Natural killer cell (primary cell): ENCODE data around the gene SOX6. TPM values are rescaled to one million over a fixed set of nuclear protein-coding genes. Genes with fewer than 3 reads are reported as not detected.

Source experiments
- ATAC-seq, 3 donors: fragments of 150-1000 bp in 2 of 3; fragments of 200-7000 bp in 1 of 3; cut with Tn5 transposase; 1 replicate in 1 of 3; 2 replicates in 2 of 3; pipeline ENCODE4 v1.10.0; 2021; ENCODE audit warnings: mild to moderate bottlenecking in 2 of 3, moderate library complexity in 2 of 3
- DNase-seq, 2 donors: peaks; one replicate each; pipeline versions ENCODE4 v3.0.0 to v3.0.0-alpha.2; 2013 to 2021; ENCODE audit warnings: mixed read lengths in 1 of 2
- H3K27ac ChIP-seq: one replicate; pipeline ENCODE4 v1.5.1; 2013; ENCODE audit warnings: mild to moderate bottlenecking, low read length
- H3K27me3 ChIP-seq: one replicate; pipeline ENCODE4 v1.6.1; 2013; ENCODE audit warnings: low read length; ENCODE audit not compliant: control insufficient read depth, insufficient read depth
- H3K36me3 ChIP-seq: one replicate; pipeline ENCODE4 v1.6.1; 2013; ENCODE audit warnings: low read length; ENCODE audit not compliant: control insufficient read depth, insufficient read depth
- H3K4me1 ChIP-seq: one replicate; pipeline ENCODE4 v1.6.1; 2013; ENCODE audit warnings: low read length; ENCODE audit not compliant: control insufficient read depth, insufficient read depth
- H3K4me3 ChIP-seq: one replicate; pipeline ENCODE4 v1.5.1; 2013; ENCODE audit warnings: low read length
- H3K9me3 ChIP-seq: one replicate; pipeline ENCODE4 v1.6.1; 2013; ENCODE audit warnings: low read length; ENCODE audit not compliant: control insufficient read depth, insufficient read depth
- H3K27ac Mint-ChIP-seq, 2 donors: one replicate each; pipeline ENCODE4 v1.8.0; 2022; ENCODE audit warnings: mild to moderate bottlenecking in 2 of 2, mixed read lengths in 2 of 2, moderate library complexity in 1 of 2
- H3K27me3 Mint-ChIP-seq, 2 donors: one replicate each; pipeline ENCODE4 v1.8.0; 2022; ENCODE audit warnings: low read depth in 2 of 2, mixed read lengths in 2 of 2
- H3K36me3 Mint-ChIP-seq: one replicate; pipeline ENCODE4 v1.8.0; 2022; ENCODE audit warnings: mixed read lengths
- H3K4me1 Mint-ChIP-seq, 2 donors: one replicate each; pipeline ENCODE4 v1.8.0; 2022; ENCODE audit warnings: mixed read lengths in 2 of 2
- H3K4me3 Mint-ChIP-seq: one replicate; pipeline ENCODE4 v1.8.0; 2022; ENCODE audit warnings: mild to moderate bottlenecking, moderate library complexity, mixed read lengths
- H3K9me3 Mint-ChIP-seq, 2 donors: one replicate each; pipeline ENCODE4 v1.8.0; 2022; ENCODE audit warnings: mixed read lengths in 2 of 2
- CTCF ChIP-seq: fragments of 200-600 bp; IDR thresholded peaks from one replicate; pipeline ENCODE4 v1.8.0; 2022; ENCODE audit warnings: antibody characterized with exemption
- WGBS: methylation state at CpG from one replicate; pipeline ENCODE4 v1.1.7; 2013; ENCODE audit warnings: missing lambda C conversion rate; ENCODE audit not compliant: insufficient coverage; 5-methylcytosine and 5-hydroxymethylcytosine counted together
- intact Hi-C: fragments of 100-400 bp; cut with micrococcal nuclease; formaldehyde crosslinking; loops from one replicate; pipeline ENCODE4 v1.14.2; 2022
- total RNA-seq, 4 donors: library from RNA; stranded (reverse); fragments of 120-200 nt in 1 of 4; gene quantifications; one replicate each; pipeline versions ENCODE4 v1.2.3 to v1.2.4, GENCODE V29; 2013 to 2022

The SOX6 gene
- total RNA-seq, 3 donors from 2014 or later (not counting 1 experiment from before 2014, with no cell fraction given) = 0.27 TPM; not detected in 2

- Mint-ChIP-seq H3K36me3 (no peaks in the 10 kb centered on the region), H3K9me3 (peaks cover 2 to 4% of the 10 kb centered on the region in 2 donors), H3K27me3 (no peaks in the 10 kb centered on the region), H3K27ac (no peak overlapping the region), H3K4me3 (no peak overlapping the region), H3K4me1 (no peaks in the 10 kb centered on the region)
- ATAC-seq (no peak), DNase-seq (no peak)
- no peak for TF ChIP-seq CTCF
- no peaks in the 10 kb centered on the region for H3K9me3 ChIP-seq
- no peak overlapping the region for H3K27ac ChIP-seq
- no peaks in the 10 kb centered on the region for H3K36me3 ChIP-seq
- H3K4me3 ChIP-seq = no peak overlapping the region
- no peaks in the 10 kb centered on the region for H3K4me1 ChIP-seq
- H3K27me3 ChIP-seq = no peaks in the 10 kb centered on the region
- intact Hi-C loops = no loop called here
Measured at GRCh38 chr11:16011396-16011795, 344.9 kb downstream of the SOX6 start.

- no peaks in the 10 kb centered on the region for H3K36me3 Mint-ChIP-seq
- no peak for ATAC-seq
- no CpG with 5 or more reads among the region's 1 CpG for WGBS
Measured at GRCh38 chr11:16009021-16009420, 347.3 kb downstream of the SOX6 start.

GRCh38 chr11:16007514-16007913 is 348.8 kb downstream of the SOX6 start:
- intact Hi-C loops = no loop called here
- TF ChIP-seq CTCF = no peak
- H3K36me3 ChIP-seq = no peaks in the 10 kb centered on the region
- Mint-ChIP-seq H3K27ac (no peak overlapping the region), H3K4me3 (no peak overlapping the region), H3K36me3 (no peaks in the 10 kb centered on the region), H3K27me3 (no peaks in the 10 kb centered on the region), H3K9me3 (peaks cover 2 to 11% of the 10 kb centered on the region in 2 donors), H3K4me1 (no peaks in the 10 kb centered on the region)
- no peaks in the 10 kb centered on the region for H3K4me1 ChIP-seq
- H3K27me3 ChIP-seq = no peaks in the 10 kb centered on the region
- no peaks in the 10 kb centered on the region for H3K9me3 ChIP-seq
- no peak for DNase-seq
- H3K27ac ChIP-seq = no peak overlapping the region
- no peak overlapping the region for H3K4me3 ChIP-seq
- no peak for ATAC-seq
- WGBS = 78% methylated on average over 3 of the region's 3 CpGs

More at GRCh38 chr11:16009021-16009420, 347.3 kb downstream of the SOX6 start:
- Histone ChIP-seq H3K4me3 (no peak overlapping the region), H3K9me3 (no peaks in the 10 kb centered on the region), H3K27me3 (no peaks in the 10 kb centered on the region), H3K4me1 (no peaks in the 10 kb centered on the region), H3K27ac (no peak overlapping the region), H3K36me3 (no peaks in the 10 kb centered on the region)
- Mint-ChIP-seq H3K27ac (no peak overlapping the region), H3K4me3 (no peak overlapping the region), H3K9me3 (peaks cover 2 to 11% of the 10 kb centered on the region in 2 donors), H3K4me1 (no peaks in the 10 kb centered on the region), H3K27me3 (no peaks in the 10 kb centered on the region)
- TF ChIP-seq CTCF = no peak
- intact Hi-C loops = no loop called here
- no peak for DNase-seq

- no peaks in the 10 kb centered on the region for H3K27me3 Mint-ChIP-seq
- Histone ChIP-seq H3K27me3 (no peaks in the 10 kb centered on the region), H3K27ac (no peak overlapping the region), H3K4me3 (no peak overlapping the region), H3K36me3 (no peaks in the 10 kb centered on the region), H3K4me1 (no peaks in the 10 kb centered on the region), H3K9me3 (no peaks in the 10 kb centered on the region)
- intact Hi-C loops = no loop called here
- peaks cover 4 to 11% of the 10 kb centered on the region in 2 donors for H3K9me3 Mint-ChIP-seq
- 93% methylated on average over 1 of the region's 1 CpG for WGBS
- no peak for TF ChIP-seq CTCF
- H3K36me3 Mint-ChIP-seq = no peaks in the 10 kb centered on the region
- DNase-seq (no peak), ATAC-seq (no peak)
- no peak overlapping the region for H3K27ac Mint-ChIP-seq
- H3K4me1 Mint-ChIP-seq = peaks cover 12 to 13% of the 10 kb centered on the region in 2 donors
- no peak overlapping the region for H3K4me3 Mint-ChIP-seq
Measured at GRCh38 chr11:16002942-16003341, 353.4 kb downstream of the SOX6 start.
